ENCODE measurements around the gene MB21D2. TPM values are rescaled to one million over a fixed set of nuclear protein-coding genes. Genes with fewer than 3 reads are reported as not detected.

MB21D2 gene
- total RNA-seq, 1 donor from 2014 or later, result 42.5 TPM

GRCh38 chr3:192927016-192927415 is 9.4 kb upstream of the MB21D2 start:
- Mint-ChIP-seq H3K4me1 (ENCODE audit: low read depth, unreplicated experiment) (peaks cover 25% of the 10 kb centered on the region), H3K27me3 (ENCODE audit: unreplicated experiment) (no peaks in the 10 kb centered on the region), H3K4me3 (ENCODE audit: unreplicated experiment) (no peak overlapping the region), H3K27ac (ENCODE audit: unreplicated experiment) (peak overlapping the region; percentile 29), H3K9me3 (ENCODE audit: unreplicated experiment) (peaks cover 1% of the 10 kb centered on the region), H3K36me3 (ENCODE audit: unreplicated experiment) (no peaks in the 10 kb centered on the region)
- TF ChIP-seq, protein P1, sequence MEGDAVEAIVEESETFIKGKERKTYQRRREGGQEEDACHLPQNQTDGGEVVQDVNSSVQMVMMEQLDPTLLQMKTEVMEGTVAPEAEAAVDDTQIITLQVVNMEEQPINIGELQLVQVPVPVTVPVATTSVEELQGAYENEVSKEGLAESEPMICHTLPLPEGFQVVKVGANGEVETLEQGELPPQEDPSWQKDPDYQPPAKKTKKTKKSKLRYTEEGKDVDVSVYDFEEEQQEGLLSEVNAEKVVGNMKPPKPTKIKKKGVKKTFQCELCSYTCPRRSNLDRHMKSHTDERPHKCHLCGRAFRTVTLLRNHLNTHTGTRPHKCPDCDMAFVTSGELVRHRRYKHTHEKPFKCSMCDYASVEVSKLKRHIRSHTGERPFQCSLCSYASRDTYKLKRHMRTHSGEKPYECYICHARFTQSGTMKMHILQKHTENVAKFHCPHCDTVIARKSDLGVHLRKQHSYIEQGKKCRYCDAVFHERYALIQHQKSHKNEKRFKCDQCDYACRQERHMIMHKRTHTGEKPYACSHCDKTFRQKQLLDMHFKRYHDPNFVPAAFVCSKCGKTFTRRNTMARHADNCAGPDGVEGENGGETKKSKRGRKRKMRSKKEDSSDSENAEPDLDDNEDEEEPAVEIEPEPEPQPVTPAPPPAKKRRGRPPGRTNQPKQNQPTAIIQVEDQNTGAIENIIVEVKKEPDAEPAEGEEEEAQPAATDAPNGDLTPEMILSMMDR (IDR thresholded peaks at IDR 0.05; ENCODE audit: partially characterized antibody, unreplicated experiment), result no peak
- DNase-seq, result no peak

GRCh38 chr3:192923731-192924130 is 6.1 kb upstream of the MB21D2 start:
- no peaks in the 10 kb centered on the region for H3K36me3 Mint-ChIP-seq (ENCODE audit: unreplicated experiment)
- H3K27me3 Mint-ChIP-seq (ENCODE audit: unreplicated experiment), result peaks cover 2% of the 10 kb centered on the region
- H3K9me3 Mint-ChIP-seq (ENCODE audit: unreplicated experiment), result peaks cover 1% of the 10 kb centered on the region
- no peak for DNase-seq
- TF ChIP-seq, protein P1 (IDR thresholded peaks at IDR 0.05; ENCODE audit: partially characterized antibody, unreplicated experiment), result no peak
- peaks cover 45% of the 10 kb centered on the region for H3K4me1 Mint-ChIP-seq (ENCODE audit: low read depth, unreplicated experiment)
- H3K27ac Mint-ChIP-seq (ENCODE audit: unreplicated experiment), result no peak overlapping the region
- no peak overlapping the region for H3K4me3 Mint-ChIP-seq (ENCODE audit: unreplicated experiment)

- Mint-ChIP-seq H3K27me3 (ENCODE audit: unreplicated experiment) (peaks cover 11% of the 10 kb centered on the region), H3K27ac (ENCODE audit: unreplicated experiment) (peak overlapping the region; percentile 78), H3K4me3 (ENCODE audit: unreplicated experiment) (no peak overlapping the region), H3K9me3 (ENCODE audit: unreplicated experiment) (peaks cover 15% of the 10 kb centered on the region), H3K36me3 (ENCODE audit: unreplicated experiment) (no peaks in the 10 kb centered on the region), H3K4me1 (ENCODE audit: low read depth, unreplicated experiment) (peaks cover 38% of the 10 kb centered on the region)
- no peak for DNase-seq
- TF ChIP-seq, protein P1 (IDR thresholded peaks at IDR 0.05; ENCODE audit: partially characterized antibody, unreplicated experiment), result no peak
Measured at GRCh38 chr3:192921793-192922192, 4.1 kb upstream of the MB21D2 start.

- Mint-ChIP-seq H3K9me3 (ENCODE audit: unreplicated experiment) (peaks cover 22% of the 10 kb centered on the region), H3K27me3 (ENCODE audit: unreplicated experiment) (peaks cover 11% of the 10 kb centered on the region), H3K27ac (ENCODE audit: unreplicated experiment) (peak overlapping the region; percentile 84), H3K36me3 (ENCODE audit: unreplicated experiment) (no peaks in the 10 kb centered on the region), H3K4me1 (ENCODE audit: low read depth, unreplicated experiment) (peaks cover 41% of the 10 kb centered on the region), H3K4me3 (ENCODE audit: unreplicated experiment) (peak overlapping the region; percentile 22)
- peak; percentile 34 for DNase-seq
- TF ChIP-seq, protein P1 (IDR thresholded peaks at IDR 0.05; ENCODE audit: partially characterized antibody, unreplicated experiment), result no peak
Measured at GRCh38 chr3:192920411-192920810, 2.8 kb upstream of the MB21D2 start.

DNA sequence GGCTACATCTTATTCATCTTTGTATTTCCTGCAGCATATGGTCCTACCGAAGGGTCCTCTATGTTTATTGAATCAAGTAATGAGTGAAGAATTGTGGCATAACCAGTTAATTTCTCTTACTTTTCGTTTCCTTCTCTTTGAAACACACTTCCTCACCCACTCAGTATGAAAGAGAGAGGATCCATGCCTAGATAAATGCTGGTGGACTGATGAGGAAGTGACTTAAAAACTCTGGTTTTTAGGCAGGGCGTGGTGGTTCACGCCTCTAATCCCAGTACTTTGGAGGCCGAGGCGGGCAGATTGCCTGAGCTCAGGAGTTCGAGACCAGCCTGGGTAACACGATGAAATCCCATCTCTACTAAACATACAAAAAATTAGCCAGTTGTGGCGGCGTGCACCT is 2.2 kb upstream of the MB21D2 start:
- TF ChIP-seq, protein P1 (IDR thresholded peaks at IDR 0.05; ENCODE audit: partially characterized antibody, unreplicated experiment), result no peak
- Mint-ChIP-seq H3K4me1 (ENCODE audit: low read depth, unreplicated experiment) (peaks cover 43% of the 10 kb centered on the region), H3K27ac (ENCODE audit: unreplicated experiment) (peak overlapping the region; percentile 84), H3K36me3 (ENCODE audit: unreplicated experiment) (no peaks in the 10 kb centered on the region), H3K9me3 (ENCODE audit: unreplicated experiment) (peaks cover 22% of the 10 kb centered on the region), H3K4me3 (ENCODE audit: unreplicated experiment) (peak overlapping the region; percentile 22), H3K27me3 (ENCODE audit: unreplicated experiment) (peaks cover 11% of the 10 kb centered on the region)
- DNase-seq, result no peak
